Ovary (tissue), 3 donors: ENCODE results near the gene GNPDA1.

ENCODE experiments used
- CTCF ChIP-seq, 3 donors: fragments of 450-650 bp in 2 of 3; fragments of 200-600 bp in 1 of 3; IDR thresholded peaks; one replicate each; pipeline versions ENCODE4 v1.5.1 to v1.8.0; 2016 to 2022; ENCODE audit warnings: antibody characterized with exemption in 3 of 3, mild to moderate bottlenecking in 1 of 3
- EP300 ChIP-seq: sonication (generic); formaldehyde crosslinking; IDR thresholded peaks from one replicate; pipeline ENCODE4 v1.6.1; 2017; ENCODE audit warnings: antibody characterized with exemption
- donor health status: DM: no; HTN: no; CAD: no.

DNA sequence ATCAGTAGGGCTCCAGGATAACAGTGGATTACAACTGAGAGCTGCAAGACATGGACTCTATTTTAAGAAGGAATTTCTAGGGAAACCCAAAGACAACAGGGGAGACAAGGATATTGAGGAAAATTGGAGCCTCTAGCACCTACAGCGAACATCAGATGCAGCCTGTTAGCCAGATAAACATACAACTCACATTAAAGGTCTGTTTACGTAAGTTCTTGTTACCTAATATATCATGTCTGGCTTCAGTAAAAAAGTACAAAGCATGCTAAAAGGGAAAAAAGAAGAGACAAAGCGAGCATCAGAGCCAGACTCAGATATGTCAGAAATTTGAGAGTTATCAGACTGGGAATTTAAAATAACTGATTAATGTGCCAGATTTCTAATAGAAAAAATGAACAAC is 17.2 kb downstream of the GNPDA1 start:
- TF ChIP-seq CTCF (IDR thresholded peaks at IDR 0.05) (no peak), EP300 (no peak)
